Fibroblast of mammary gland (primary cell): Measurements from ENCODE around the gene COQ5.

Experiments used
- DNase-seq: peaks from one replicate; pipeline ENCODE4 v3.0.0-alpha.2; 2010; ENCODE audit warnings: low read depth
- H3K4me3 ChIP-seq: 2 replicates; pipeline ENCODE4 v1.5.1; 2011; ENCODE audit warnings: low read depth, mild to moderate bottlenecking, low read length, moderate library complexity; ENCODE audit not compliant: control insufficient read depth
- CTCF ChIP-seq: conservative IDR thresholded peaks from 2 replicates; pipeline ENCODE4 v1.5.1; 2011; ENCODE audit warnings: low read depth, low read length, inconsistent platforms; ENCODE audit not compliant: control insufficient read depth, insufficient read depth

Gene COQ5

GRCh38 chr12:120538281-120539156 lies 9.6 kb upstream of the COQ5 start:
- no peak for TF ChIP-seq CTCF
- no peak overlapping the region for H3K4me3 ChIP-seq
- peak; percentile 61 for DNase-seq

GRCh38 chr12:120537856-120538220 lies 8.9 kb upstream of the COQ5 start:
- peak overlapping the region; percentile 28 for H3K4me3 ChIP-seq
- peak; percentile 13 for DNase-seq
- no peak for TF ChIP-seq CTCF

DNA sequence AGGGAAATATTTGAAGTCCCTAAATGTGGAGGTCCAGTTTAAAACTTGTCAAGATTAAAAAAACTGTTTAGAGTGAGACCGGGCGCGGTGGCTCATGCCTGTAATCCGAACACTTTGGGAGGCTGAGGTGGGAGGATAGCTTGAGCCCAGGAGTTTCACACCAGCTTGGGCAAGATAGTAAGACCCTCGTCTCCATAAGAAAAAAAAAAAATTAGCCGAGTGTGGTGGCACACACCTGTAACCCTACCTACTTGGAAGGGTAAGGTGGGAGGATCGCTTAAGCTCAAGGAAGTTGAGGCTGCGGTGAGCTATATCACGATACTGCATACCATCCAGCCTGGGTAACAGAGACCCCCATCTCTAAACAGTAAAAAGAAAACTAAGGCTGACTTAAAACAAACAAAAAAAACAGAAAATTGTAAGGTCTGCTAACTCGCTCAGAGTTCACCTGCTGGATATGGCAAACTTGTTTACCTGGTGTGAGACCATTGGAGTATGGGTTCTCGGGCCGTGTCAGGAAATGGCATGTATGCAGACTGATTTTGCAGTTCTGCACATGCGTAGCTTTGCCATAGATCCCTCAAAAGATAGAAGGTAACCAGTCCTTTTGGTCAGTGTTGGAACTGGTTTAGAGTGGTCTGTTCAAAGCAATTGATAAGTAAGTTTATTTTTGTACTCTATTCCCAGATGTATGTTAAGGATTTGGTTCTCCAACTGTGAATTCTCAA lies 7.3 kb upstream of the COQ5 start:
- TF ChIP-seq CTCF: no peak
- DNase-seq: no peak

DNA sequence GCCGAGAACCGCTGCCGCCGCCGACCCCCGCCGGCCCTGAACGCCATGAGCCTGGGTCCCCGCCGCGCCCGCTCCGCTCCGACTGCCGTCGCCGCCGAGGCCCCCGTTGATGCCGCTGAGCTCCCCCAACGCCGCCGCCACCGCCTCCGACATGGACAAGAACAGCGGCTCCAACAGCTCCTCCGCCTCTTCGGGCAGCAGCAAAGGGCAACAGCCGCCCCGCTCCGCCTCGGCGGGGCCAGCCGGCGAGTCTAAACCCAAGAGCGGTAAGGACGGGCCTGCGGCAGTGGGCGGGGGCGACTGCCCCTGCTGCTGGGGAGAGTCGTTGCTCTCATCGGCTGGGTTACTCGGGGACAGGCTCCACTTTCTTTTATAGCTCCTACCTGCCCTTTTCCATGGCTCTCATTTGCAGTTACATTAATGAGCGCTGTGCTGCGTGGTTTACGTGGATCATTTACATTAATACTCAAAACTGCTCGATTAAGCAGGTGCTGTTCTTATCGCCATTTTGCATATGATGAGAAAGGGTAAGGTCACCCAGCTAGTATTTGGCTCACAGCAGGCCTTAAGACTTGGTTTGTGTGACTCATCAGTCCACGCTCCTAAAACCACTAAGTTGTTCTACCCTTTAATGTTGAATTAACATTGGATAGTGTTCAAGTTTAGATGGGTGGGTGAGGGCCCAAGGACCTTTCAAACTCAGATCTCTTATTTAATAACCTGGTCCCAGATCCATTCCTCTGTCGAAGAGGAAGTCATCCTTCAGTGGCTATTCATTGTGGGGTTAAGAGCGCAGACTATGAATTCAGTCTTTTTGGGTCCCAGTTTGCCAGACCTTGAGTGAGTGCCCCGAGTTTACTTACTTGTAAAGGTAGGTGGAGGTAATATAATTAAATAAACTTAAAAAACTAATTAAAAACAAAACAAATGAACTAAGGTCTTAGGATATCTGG lies 6.0 kb upstream of the COQ5 start:
- TF ChIP-seq CTCF: no peak
- peak overlapping the region; percentile 95 for H3K4me3 ChIP-seq
- peak; percentile 94 for DNase-seq

More for the DNA sequence above, 7.3 kb upstream of the COQ5 start:
- peak overlapping the region; percentile 95 for H3K4me3 ChIP-seq

GRCh38 chr12:120534203-120534702 lies 5.3 kb upstream of the COQ5 start, which contains the start of gene RNF10:
Gene RNF10, plus strand, starts transcription at chr12:120534356. Its CDS starts 456 bp downstream, at chr12:120534812.
- peak; percentile 89 for DNase-seq
- peak within 1 kb of the TSS; percentile 95 for H3K4me3 ChIP-seq
- no peak for TF ChIP-seq CTCF
